ENCODE results near the gene SART1. TPM values are rescaled to one million over a fixed set of nuclear protein-coding genes. Genes with fewer than 3 reads are reported as not detected.
"Not testable (repeated sequence)": the region's sequence is repeated elsewhere in the genome, so short reads cannot be mapped to it uniquely, and the experiment has no call there.

The SART1 gene
- polyA plus RNA-seq, 12 donors = 30.3 to 66.7 (median 32.6) TPM; not detected in 1

DNA sequence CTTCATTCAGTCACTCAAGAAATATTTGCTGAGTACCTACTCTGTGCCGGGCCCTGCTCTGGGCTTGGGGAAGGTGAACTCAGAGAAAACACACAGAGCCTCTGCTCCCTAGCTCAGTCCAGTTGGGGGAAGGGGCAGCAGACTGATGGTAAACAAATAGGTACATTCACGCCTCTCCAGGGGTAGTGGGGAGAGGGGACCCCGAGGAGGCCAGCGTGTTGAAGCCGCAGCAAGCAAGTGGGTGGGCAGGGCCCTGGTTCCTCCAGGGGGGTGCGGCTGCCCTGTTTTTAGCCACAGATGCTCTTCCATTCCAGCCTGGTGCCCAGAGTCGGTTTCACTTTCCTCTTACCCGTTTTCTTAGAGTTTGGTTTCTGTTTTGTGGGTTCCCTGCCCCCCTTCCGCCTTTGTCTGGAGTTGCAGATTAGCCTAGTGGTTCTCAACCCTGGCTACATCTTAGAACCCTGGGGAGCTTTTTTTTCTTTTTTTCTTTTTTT is 33.6 kb upstream of the SART1 start:
- no peak for DNase-seq

GRCh38 chr11:65928667-65929066 is 32.9 kb upstream of the SART1 start:
- DNase-seq = no peak

DNA sequence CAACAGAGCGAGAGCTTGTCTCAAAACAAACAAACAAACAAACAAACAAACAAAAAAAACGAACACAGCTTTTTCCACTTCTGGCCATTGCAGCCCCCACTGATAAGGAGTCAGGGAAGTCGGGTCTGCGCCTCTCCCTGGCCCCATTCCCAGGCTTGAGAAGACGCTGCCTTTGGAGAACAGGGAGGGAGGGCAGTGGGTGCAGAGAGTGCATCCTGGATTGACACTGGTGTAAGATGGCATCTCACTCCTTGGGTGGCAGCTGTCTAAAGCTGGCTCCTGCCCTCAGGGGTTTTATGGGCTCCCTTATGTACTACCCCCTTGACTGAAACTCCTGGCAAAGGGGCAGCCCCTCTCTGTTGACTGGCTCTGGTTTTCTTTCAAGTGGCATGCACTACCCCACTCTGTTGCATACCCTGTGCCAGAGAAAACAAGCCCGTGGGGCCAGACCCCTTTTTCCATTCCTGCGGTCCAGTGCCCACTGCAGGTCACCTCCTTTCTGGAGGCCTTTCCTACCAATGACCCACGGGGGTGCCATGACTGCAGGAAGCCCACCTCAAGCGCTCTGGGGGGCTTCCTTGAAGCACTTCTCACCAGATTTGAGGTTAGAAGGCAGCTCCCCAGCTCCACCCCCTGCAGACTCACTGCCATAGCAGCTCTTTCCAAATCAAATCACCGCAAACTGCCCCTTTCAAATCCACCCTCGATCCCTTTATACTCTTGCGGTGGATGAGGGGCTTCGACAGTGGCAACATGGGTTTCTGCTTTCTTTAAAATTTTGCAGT is 29.6 kb upstream of the SART1 start:
- DNase-seq = no peak

DNA sequence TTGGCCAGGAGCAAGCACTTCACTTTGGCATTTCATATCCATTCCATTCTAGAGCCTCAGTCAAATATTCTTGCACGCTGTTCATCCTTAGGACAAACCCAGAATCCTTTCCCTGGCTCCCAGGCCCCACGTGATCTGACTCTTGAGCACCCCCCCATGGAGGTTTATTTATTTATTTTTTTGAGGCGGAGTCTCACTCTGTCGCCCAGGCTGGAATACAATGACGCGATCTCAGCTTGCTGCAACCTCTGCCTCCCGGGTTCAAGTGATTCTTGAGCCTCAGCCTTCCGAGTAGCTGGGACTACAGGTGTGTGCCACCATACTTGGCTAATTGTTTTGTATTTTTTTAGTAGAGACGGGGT is 29.0 kb upstream of the SART1 start:
- DNase-seq = no peak

GRCh38 chr11:65934014-65934413 is 27.5 kb upstream of the SART1 start:
- DNase-seq = no peak

GRCh38 chr11:65937766-65938165 is 23.8 kb upstream of the SART1 start:
- DNase-seq = no peak

DNA sequence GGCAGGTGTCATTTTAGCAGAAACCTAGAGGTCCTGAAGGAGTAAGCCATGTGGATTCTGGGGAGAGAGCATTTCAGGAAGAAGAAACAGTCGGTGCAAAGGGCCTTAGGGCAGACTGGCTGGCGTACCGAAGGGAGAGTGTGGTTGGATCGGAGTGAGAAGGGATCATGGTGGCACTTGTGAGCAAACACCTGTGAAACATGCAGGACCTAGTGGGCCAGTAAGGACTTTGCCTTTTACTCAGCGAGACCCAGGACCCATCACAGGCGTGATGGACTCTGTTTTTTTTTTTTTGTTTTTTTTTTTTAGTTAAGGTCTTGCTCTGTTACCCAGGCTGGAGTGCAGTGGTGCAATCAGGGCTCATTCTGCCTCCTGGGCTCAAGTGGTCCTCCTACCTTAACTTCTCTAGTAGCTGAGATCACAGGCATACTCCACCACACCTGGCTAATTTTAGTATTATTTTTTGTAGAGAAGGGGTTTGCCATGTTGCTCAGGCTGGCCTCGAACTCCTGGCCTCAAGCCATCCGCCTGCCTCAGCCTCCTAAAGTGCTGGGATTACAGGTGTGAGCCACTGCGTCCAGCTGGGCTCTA is 19.7 kb upstream of the SART1 start:
- DNase-seq = no peak

GRCh38 chr11:65942531-65942930 is 19.0 kb upstream of the SART1 start:
- DNase-seq = no peak

GRCh38 chr11:65944191-65944590 is 17.3 kb upstream of the SART1 start:
- no peak for DNase-seq

GRCh38 chr11:65944767-65945166 is 16.8 kb upstream of the SART1 start:
- DNase-seq = no peak

GRCh38 chr11:65945430-65945911 is 16.1 kb upstream of the SART1 start, which contains the start of gene TSGA10IP:
Gene TSGA10IP (plus strand): TSS chr11:65945480. CDS start chr11:65945676, 196 bp downstream.
- DNase-seq = no peak

GRCh38 chr11:65945941-65946558 is 15.5 kb upstream of the SART1 start:
- no peak for DNase-seq

DNA sequence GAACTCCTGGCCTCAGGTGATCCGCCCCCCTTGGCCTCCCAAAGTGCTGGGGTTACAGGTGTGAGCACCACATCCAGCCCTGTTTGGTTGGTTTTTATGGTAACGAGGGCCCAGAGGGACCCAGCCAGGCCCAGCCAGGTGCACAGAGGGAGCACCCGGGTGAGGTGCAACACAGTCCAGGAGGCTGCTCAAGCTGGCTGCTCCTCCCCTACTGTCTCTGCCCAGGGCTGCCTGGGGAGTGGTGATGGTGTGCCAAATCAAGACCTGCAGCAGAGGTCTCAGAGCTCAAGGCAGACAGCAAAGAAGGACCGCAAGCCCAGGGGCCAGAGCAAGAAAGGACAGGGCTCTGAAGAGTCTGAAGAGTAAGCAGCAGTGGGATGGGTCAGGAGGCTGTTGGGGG is 14.9 kb upstream of the SART1 start:
- no peak for DNase-seq

DNA sequence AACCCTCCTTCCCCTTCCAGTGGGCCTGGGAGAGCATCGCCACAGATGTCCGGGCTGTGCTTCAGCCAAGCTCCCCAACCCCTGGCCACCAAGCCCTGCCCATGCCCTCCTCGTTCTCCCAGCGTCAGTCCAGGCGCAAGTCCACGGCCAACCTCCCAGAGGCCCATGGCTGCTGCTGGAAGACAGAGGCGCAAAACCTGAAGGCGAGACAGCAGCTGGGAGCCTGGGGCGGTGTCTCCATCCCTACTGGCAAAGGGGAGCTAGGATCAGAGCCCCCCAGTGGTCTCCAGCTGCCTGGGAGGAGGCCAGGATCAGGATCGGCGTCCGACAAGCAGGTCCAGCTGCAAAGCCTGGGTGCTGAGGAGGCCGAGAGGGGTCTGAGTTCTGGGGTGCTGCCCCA is 14.4 kb upstream of the SART1 start:
- no peak for DNase-seq

GRCh38 chr11:65947603-65948125 is 13.9 kb upstream of the SART1 start:
- DNase-seq = no peak

DNA sequence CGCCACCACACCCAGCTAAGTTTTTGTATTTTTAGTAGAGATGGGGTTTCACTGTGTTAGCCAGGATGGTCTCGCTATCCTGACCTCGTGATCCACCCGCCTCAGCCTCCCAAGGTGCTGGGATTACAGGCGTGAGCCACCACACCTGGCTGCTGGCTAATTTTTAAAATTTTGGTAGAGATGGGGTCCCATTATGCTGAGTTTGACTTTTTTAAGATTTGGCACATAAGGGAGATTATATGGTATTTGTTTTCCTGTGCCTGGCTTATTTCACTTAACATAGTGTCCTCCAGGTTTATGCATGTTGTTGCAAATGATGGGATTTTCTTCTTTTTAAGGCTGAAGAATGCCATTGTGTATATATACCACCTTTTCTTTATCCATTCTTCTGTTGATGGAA is 10.8 kb upstream of the SART1 start:
- DNase-seq = not testable (repeated sequence)

DNA sequence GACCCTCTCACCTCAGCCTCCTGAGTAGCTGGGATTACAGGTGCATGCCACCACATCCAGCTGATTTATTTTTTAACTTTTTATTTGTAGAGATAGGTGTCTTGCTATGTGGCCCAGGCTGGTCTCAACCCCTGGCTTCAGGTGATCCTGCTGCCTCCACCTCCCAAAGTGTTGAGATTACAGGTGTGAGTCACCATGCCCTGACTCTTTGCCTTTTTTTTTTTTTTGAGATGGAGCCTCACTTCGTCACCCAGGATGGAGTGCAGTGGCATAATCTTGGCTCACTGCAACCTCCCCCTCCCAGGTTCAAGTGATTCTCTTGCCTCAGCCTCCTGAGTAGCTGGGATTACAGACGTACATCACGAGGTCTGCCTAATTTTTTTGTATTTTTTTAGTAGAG is 9.9 kb upstream of the SART1 start:
- DNase-seq = not testable (repeated sequence)

DNA sequence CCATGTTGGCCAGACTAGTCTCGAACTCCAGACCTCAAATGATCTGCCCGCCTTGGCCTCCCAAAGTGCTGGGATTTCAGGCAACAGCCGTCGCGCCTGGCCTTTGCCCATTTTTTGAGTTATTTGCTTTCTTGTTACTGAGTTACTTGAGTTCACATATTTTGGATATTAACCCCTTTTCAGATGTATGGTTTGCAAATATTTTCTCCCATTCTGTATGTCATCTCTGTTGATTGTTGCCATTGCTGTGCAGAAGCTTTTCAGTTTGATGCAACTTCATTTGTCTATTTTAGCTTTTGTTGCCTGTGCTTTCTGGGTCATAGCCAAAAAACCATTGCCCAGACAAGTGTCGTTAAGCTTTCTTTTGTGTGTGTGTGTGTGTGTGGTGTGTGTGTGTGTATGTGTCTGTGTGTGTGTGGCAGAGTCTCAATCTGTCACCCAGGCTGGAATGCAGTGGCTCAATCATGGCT is 9.4 kb upstream of the SART1 start:
- DNase-seq = no peak

DNA sequence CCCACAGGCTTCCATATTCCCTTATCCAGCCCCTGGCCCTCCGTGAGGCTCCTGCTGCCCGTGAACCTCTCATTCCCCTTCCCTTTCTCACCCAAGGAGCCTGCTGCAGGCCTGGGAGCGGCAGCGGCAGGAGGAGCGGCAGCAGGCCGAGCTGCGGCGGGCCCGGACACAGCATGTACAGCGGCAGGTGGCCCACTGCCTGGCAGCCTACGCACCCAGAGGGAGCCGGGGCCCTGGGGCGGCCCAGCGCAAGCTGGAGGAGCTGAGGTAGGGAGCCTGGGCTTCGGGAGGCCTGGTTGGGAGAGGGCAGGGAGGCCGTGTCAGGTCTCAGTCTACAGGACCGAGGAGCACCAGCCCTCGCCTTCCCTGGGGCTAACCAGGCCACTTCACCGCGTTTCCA is 8.1 kb upstream of the SART1 start:
- no peak for DNase-seq

- DNase-seq = no peak
Observed at GRCh38 chr11:65954771-65955170, 6.8 kb upstream of the SART1 start.

GRCh38 chr11:65958291-65958690 is 3.2 kb upstream of the SART1 start:
- DNase-seq = no peak

DNA sequence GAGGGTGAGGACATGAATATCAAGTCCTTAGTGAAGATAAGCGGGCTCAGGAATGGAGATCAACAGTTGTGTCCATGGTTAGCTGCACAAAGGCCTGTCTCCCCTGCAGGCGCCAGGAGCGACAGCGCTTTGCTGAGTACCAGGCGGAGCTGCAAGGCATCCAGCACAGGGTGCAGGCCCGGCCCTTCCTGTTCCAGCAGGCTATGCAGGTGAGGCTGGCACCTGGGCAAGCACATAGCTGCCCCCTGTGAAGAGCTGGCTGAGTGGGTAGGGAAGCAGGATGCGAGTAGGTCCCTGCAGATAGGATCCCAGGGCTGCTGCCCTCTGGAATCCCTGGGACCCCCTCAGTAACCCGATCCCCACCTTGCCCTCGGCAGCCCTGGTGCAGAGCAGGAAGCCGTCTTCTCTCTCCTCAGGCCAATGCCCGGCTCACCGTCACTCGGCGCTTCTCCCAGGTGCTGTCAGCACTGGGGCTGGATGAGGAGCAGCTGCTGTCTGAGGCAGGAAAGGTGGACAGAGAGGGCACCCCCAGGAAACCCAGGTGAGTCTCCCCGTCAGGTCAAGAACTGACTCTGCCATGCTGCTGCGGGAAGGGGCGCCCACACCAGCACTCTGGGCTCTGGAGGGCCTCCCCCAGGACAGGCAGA is 2.6 kb upstream of the SART1 start:
- no peak for DNase-seq
